ENCODE measurements around the gene CA9.

Gene CA9

GRCh38 chr9:35717132-35717870 is 43.6 kb downstream of the CA9 start:
- DNase-seq (ENCODE audit: low read depth in 2 of 2): no peak

GRCh38 chr9:35718721-35719511 is 45.2 kb downstream of the CA9 start:
- no peak for DNase-seq (ENCODE audit: low read depth in 2 of 2)

GRCh38 chr9:35719546-35719945 is 45.8 kb downstream of the CA9 start:
- DNase-seq (ENCODE audit: low read depth in 2 of 2): no peak

GRCh38 chr9:35723426-35723825 is 49.7 kb downstream of the CA9 start:
- no peak for DNase-seq (ENCODE audit: low read depth in 2 of 2)

- DNase-seq (ENCODE audit: low read depth in 2 of 2): no peak
Observed at GRCh38 chr9:35723908-35724307, 50.2 kb downstream of the CA9 start.

- DNase-seq (ENCODE audit: low read depth in 2 of 2): no peak
Observed at GRCh38 chr9:35725362-35725761, 51.6 kb downstream of the CA9 start.

GRCh38 chr9:35726931-35727330 is 53.2 kb downstream of the CA9 start:
- DNase-seq (ENCODE audit: low read depth in 2 of 2): no peak

- no peak for DNase-seq (ENCODE audit: low read depth in 2 of 2)
Observed at GRCh38 chr9:35727676-35728040, 53.9 kb downstream of the CA9 start.

- peak; percentile 87 to 89 for DNase-seq (ENCODE audit: low read depth in 2 of 2)
Observed at GRCh38 chr9:35728041-35728971, 54.6 kb downstream of the CA9 start.

- DNase-seq (ENCODE audit: low read depth in 2 of 2): no peak
Observed at GRCh38 chr9:35729101-35729500, 55.4 kb downstream of the CA9 start.

- peak; percentile 70 to 71 for DNase-seq (ENCODE audit: low read depth in 2 of 2)
Observed at GRCh38 chr9:35729700-35730485, 56.2 kb downstream of the CA9 start.

- no peak for DNase-seq (ENCODE audit: low read depth in 2 of 2)
Observed at GRCh38 chr9:35730486-35730854, 56.7 kb downstream of the CA9 start.

Measured in fibroblast of skin of left biceps (primary cell).